ENCODE measurements around the gene BTBD18.

DNA sequence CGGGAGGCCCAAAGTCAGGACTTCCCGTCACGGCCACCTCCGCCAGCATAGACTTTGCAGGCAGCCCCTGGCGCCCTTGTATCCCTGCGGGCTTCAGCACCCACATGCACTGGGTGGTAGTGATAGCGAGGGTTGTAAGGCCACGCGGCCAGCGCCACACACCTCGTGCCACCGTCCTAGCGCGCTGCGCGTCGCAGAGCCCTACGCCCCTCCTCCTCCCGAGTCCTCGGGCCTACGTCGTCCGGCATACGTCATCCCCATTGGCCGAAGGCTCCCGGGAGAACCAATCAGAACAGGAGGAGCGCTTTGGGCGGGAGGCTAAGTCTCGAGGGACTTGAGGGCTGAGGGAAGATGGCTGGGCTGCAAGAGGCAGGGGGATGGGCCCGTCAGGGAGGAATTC is 1.3 kb upstream of the BTBD18 start:
- TF ChIP-seq, protein P1, sequence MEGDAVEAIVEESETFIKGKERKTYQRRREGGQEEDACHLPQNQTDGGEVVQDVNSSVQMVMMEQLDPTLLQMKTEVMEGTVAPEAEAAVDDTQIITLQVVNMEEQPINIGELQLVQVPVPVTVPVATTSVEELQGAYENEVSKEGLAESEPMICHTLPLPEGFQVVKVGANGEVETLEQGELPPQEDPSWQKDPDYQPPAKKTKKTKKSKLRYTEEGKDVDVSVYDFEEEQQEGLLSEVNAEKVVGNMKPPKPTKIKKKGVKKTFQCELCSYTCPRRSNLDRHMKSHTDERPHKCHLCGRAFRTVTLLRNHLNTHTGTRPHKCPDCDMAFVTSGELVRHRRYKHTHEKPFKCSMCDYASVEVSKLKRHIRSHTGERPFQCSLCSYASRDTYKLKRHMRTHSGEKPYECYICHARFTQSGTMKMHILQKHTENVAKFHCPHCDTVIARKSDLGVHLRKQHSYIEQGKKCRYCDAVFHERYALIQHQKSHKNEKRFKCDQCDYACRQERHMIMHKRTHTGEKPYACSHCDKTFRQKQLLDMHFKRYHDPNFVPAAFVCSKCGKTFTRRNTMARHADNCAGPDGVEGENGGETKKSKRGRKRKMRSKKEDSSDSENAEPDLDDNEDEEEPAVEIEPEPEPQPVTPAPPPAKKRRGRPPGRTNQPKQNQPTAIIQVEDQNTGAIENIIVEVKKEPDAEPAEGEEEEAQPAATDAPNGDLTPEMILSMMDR (IDR thresholded peaks at IDR 0.05): no peak
- TF ChIP-seq POLR2AphosphoS5 (IDR thresholded peaks at IDR 0.05; ENCODE audit: insufficient read depth in 1 of 2, low read depth in 1 of 2): no peak

All from vagina (tissue), 2 donors.